CD4-positive, CD25-positive, alpha-beta regulatory T cell (primary cell): ENCODE results near the gene FGR. TPM values are rescaled to one million over a fixed set of nuclear protein-coding genes. Genes with fewer than 3 reads are reported as not detected.
A peak's percentile ranks its signal among the peaks of the same experiment; 100 is the strongest.

Experiments used
- ATAC-seq, 2 donors: fragments of 150-1000 bp; cut with Tn5 transposase; one replicate each; pipeline ENCODE4 v1.10.0; 2021; ENCODE audit warnings: low read depth in 2 of 2, moderate number of reproducible peaks in 2 of 2, moderate library complexity in 1 of 2
- DNase-seq, 3 donors: peaks; one replicate each; pipeline versions ENCODE4 v3.0.0 to v3.0.0-alpha.2; 2012 to 2022; ENCODE audit warnings: mixed read lengths in 1 of 3
- H3K27ac ChIP-seq: one replicate; pipeline ENCODE4 v1.7.0; 2013; ENCODE audit warnings: mild to moderate bottlenecking, low read length; ENCODE audit not compliant: insufficient read depth, poor library complexity, severe bottlenecking
- H3K27me3 ChIP-seq: one replicate; pipeline ENCODE4 v1.7.0; 2013; ENCODE audit warnings: low read length; ENCODE audit not compliant: control insufficient read depth, insufficient read depth
- H3K36me3 ChIP-seq: one replicate; pipeline ENCODE4 v1.7.0; 2013; ENCODE audit warnings: mild to moderate bottlenecking, low read length, moderate library complexity; ENCODE audit not compliant: control insufficient read depth, insufficient read depth
- H3K4me1 ChIP-seq: 2 replicates; pipeline ENCODE4 v1.7.0; 2013; ENCODE audit warnings: mild to moderate bottlenecking, low read length; ENCODE audit not compliant: insufficient read depth, control insufficient read depth, poor library complexity, severe bottlenecking
- H3K4me3 ChIP-seq: one replicate; pipeline ENCODE4 v1.7.0; 2013; ENCODE audit warnings: low read depth, mild to moderate bottlenecking, low read length, moderate library complexity
- H3K9me3 ChIP-seq, 2 experiments: 1 replicate in 1 of 2; 2 replicates in 1 of 2; pipeline ENCODE4 v1.7.0; 2013; ENCODE audit warnings: low read length in 2 of 2, mild to moderate bottlenecking in 1 of 2, moderate library complexity in 1 of 2; ENCODE audit not compliant: control insufficient read depth in 2 of 2
- H3K27ac Mint-ChIP-seq, 3 donors: one replicate each; pipeline ENCODE4 v1.8.0; 2020 to 2022; ENCODE audit warnings: mild to moderate bottlenecking in 3 of 3, mixed read lengths in 3 of 3, moderate library complexity in 2 of 3
- H3K27me3 Mint-ChIP-seq: one replicate; pipeline ENCODE4 v1.8.0; 2022; ENCODE audit warnings: mild to moderate bottlenecking, mixed read lengths
- H3K36me3 Mint-ChIP-seq: one replicate; pipeline ENCODE4 v1.8.0; 2020; ENCODE audit warnings: mixed read lengths
- H3K4me1 Mint-ChIP-seq, 4 donors: one replicate each; pipeline ENCODE4 v1.8.0; 2020 to 2022; ENCODE audit warnings: mixed read lengths in 4 of 4, mild to moderate bottlenecking in 1 of 4
- H3K4me3 Mint-ChIP-seq, 4 donors: one replicate each; pipeline ENCODE4 v1.8.0; 2020 to 2022; ENCODE audit warnings: mild to moderate bottlenecking in 4 of 4, mixed read lengths in 4 of 4, moderate library complexity in 3 of 4
- H3K9me3 Mint-ChIP-seq, 7 donors: one replicate each; pipeline ENCODE4 v1.8.0; 2020 to 2022; ENCODE audit warnings: mixed read lengths in 7 of 7, mild to moderate bottlenecking in 3 of 7, moderate library complexity in 2 of 7
- polyA plus RNA-seq, 4 donors: library from polyadenylated mRNA; unstranded; fragments of 300-500 nt; fragmentation: Illumina TruSeq; gene quantifications; one replicate each; pipeline ENCODE4 v1.2.3, GENCODE V29; 2021
- total RNA-seq: library from RNA; stranded (reverse); gene quantifications from one replicate; pipeline ENCODE4 v1.2.3, GENCODE V29; 2022

The FGR gene
- total and polyA plus RNA-seq, 5 donors from 2014 or later: 0.15 to 0.87 (median 0.25) TPM

DNA sequence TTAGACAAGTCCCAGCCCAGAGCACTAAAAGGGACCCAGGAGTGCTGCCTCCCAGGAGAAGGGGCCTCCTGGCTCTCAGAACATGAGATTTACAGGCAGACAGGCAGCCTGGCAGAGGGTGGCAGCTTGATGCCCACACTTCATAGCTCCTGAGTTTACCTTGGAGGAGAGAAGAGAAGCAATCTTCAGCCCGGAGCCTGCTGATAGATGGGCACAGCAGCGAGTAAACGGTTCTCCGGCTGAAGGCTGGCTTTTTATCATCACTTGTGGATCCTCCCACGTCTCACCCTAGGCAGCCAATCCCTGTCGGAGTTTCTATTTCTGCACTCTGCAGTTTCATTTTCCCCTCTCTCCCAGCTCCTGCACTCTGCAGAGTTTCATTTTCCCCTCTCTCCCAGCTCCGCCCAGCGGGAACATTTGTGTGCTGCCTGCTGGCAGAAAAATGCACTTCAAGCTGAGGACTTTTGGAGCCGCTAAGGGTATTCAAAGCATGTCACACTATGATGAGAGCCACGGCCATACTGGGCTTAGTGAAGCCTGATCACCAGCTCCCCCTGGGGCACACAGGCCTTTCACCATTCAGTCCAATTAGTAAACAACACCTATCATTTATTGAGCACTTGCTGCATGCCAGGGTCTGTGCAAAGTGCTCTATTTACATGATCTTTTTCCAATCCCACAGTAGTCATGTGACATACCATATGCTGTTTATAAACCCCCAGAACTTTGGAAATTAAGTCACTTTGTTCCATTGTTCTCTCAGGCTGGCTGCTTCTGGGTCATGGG is 37.2 kb upstream of the FGR start, which contains the start of gene IFI6:
Gene IFI6, minus strand, starts transcription at position 229 of the 786 bp plus-strand sequence. CDS start 2,878 bp downstream, outside the sequence.
- peak within 1 kb of the TSS; percentile 95 to 99 (median 98) for H3K27ac Mint-ChIP-seq
- DNase-seq: peak; percentile 76 to 92 (median 83)
- Histone ChIP-seq H3K27me3 (no peaks in the 10 kb centered on the region), H3K4me3 (peak within 1 kb of the TSS; percentile 95), H3K36me3 (no peaks in the 10 kb centered on the region), H3K9me3 (no peaks in the 10 kb centered on the region), H3K4me1 (peaks cover 38% of the 10 kb centered on the region), H3K27ac (peak within 1 kb of the TSS; percentile 87)
- peaks cover 5% of the 10 kb centered on the region for H3K27me3 Mint-ChIP-seq
- H3K4me1 Mint-ChIP-seq: peaks cover 0 to 45% (median 32%) of the 10 kb centered on the region in 4 donors
- H3K36me3 Mint-ChIP-seq: peaks cover 8% of the 10 kb centered on the region
- no peaks in the 10 kb centered on the region for H3K9me3 Mint-ChIP-seq
- H3K4me3 Mint-ChIP-seq: peak within 1 kb of the TSS; percentile 90 to 99 (median 96)
- ATAC-seq: peak; percentile 92 to 93

DNA sequence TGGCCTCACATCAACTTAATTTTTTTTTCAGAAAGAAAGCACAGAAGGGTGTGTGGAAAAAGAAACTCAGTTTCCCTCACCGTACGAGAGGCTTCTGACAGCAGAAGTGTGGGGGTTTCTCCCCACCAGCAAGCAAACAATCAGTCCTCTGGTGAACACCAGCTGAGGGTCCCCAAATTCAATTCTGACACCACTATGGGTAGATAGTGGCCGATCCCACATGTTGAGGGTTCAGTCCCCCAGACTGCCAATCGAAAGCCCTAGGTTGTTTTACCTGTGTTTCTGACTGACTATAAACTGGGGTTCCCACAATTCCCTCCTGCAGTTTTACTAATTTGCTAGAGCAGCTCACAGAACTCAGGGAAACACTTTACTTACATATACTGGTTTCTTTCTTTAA is 34.9 kb upstream of the FGR start:
- ATAC-seq: no peak
- peak overlapping the region; percentile 90 to 99 (median 96) for H3K4me3 Mint-ChIP-seq
- peaks cover 19% of the 10 kb centered on the region for H3K36me3 Mint-ChIP-seq
- H3K27ac Mint-ChIP-seq: peak overlapping the region in 2 of 3 donors; percentile 65 to 95
- peaks cover 8% of the 10 kb centered on the region for H3K27me3 Mint-ChIP-seq
- H3K4me1 Mint-ChIP-seq: peaks cover 0 to 49% (median 32%) of the 10 kb centered on the region in 4 donors
- Histone ChIP-seq H3K9me3 (no peaks in the 10 kb centered on the region), H3K4me3 (peak overlapping the region; percentile 83), H3K36me3 (peaks cover 3% of the 10 kb centered on the region), H3K27me3 (no peaks in the 10 kb centered on the region), H3K4me1 (peaks cover 38% of the 10 kb centered on the region), H3K27ac (peak overlapping the region; percentile 87)
- no peak for DNase-seq
- no peaks in the 10 kb centered on the region for H3K9me3 Mint-ChIP-seq

- Histone ChIP-seq H3K27ac (peak overlapping the region; percentile 25), H3K9me3 (no peaks in the 10 kb centered on the region), H3K4me1 (peaks cover 38% of the 10 kb centered on the region), H3K4me3 (peak overlapping the region; percentile 83), H3K36me3 (peaks cover 3% of the 10 kb centered on the region), H3K27me3 (no peaks in the 10 kb centered on the region)
- DNase-seq: peak; percentile 72 to 87 (median 82)
- H3K4me1 Mint-ChIP-seq: peaks cover 0 to 51% (median 32%) of the 10 kb centered on the region in 4 donors
- peak; percentile 33 to 36 for ATAC-seq
- peak overlapping the region; percentile 80 to 95 (median 93) for H3K27ac Mint-ChIP-seq
- H3K36me3 Mint-ChIP-seq: peaks cover 19% of the 10 kb centered on the region
- H3K4me3 Mint-ChIP-seq: peak overlapping the region; percentile 90 to 99 (median 96)
- H3K9me3 Mint-ChIP-seq: no peaks in the 10 kb centered on the region
- peaks cover 8% of the 10 kb centered on the region for H3K27me3 Mint-ChIP-seq
Measured at GRCh38 chr1:27668808-27669723, 34.1 kb upstream of the FGR start.

GRCh38 chr1:27668121-27668807 is 33.3 kb upstream of the FGR start:
- no peaks in the 10 kb centered on the region for H3K27me3 ChIP-seq
- H3K27ac Mint-ChIP-seq: no peak overlapping the region
- H3K9me3 Mint-ChIP-seq: no peaks in the 10 kb centered on the region
- peaks cover 8% of the 10 kb centered on the region for H3K27me3 Mint-ChIP-seq
- H3K36me3 ChIP-seq: peaks cover 3% of the 10 kb centered on the region
- H3K27ac ChIP-seq: no peak overlapping the region
- H3K4me3 Mint-ChIP-seq: no peak overlapping the region
- H3K36me3 Mint-ChIP-seq: peaks cover 19% of the 10 kb centered on the region
- no peak for DNase-seq
- no peak for ATAC-seq
- H3K4me1 Mint-ChIP-seq: peaks cover 2 to 54% (median 34%) of the 10 kb centered on the region in 4 donors
- H3K4me1 ChIP-seq: peaks cover 41% of the 10 kb centered on the region
- H3K9me3 ChIP-seq: no peaks in the 10 kb centered on the region
- H3K4me3 ChIP-seq: no peak overlapping the region

GRCh38 chr1:27666791-27667254 is 31.8 kb upstream of the FGR start:
- H3K36me3 Mint-ChIP-seq: peaks cover 19% of the 10 kb centered on the region
- no peak overlapping the region for H3K27ac ChIP-seq
- H3K9me3 Mint-ChIP-seq: no peaks in the 10 kb centered on the region
- peak overlapping the region in 1 of 4 donors; percentile 54 for H3K4me3 Mint-ChIP-seq
- peaks cover 6 to 58% (median 40%) of the 10 kb centered on the region in 4 donors for H3K4me1 Mint-ChIP-seq
- no peak for DNase-seq
- peak overlapping the region in 1 of 3 donors; percentile 78 for H3K27ac Mint-ChIP-seq
- H3K4me1 ChIP-seq: peaks cover 46% of the 10 kb centered on the region
- no peaks in the 10 kb centered on the region for H3K27me3 ChIP-seq
- H3K36me3 ChIP-seq: peaks cover 3% of the 10 kb centered on the region
- H3K27me3 Mint-ChIP-seq: peaks cover 8% of the 10 kb centered on the region
- no peak for ATAC-seq
- H3K4me3 ChIP-seq: no peak overlapping the region
- H3K9me3 ChIP-seq: no peaks in the 10 kb centered on the region

DNA sequence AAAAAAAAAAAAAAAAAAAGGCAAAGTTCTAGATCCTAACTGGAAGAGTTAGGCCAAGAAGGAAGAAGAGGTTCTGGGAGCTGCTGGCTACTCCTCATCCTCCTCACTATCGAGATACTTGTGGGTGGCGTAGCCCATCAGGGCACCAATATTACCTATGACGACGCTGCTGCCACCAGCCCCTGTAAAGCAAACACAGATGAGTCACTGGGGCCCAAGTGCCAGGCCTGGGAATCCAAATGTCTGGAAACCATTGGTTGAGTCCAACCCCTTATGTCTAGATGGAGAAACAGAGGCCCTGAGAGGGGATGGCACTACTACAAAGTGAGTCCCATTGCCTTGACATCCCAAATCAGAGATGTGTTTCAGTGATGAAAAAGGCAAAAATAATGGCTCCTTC is 31.3 kb upstream of the FGR start:
- peaks cover 46% of the 10 kb centered on the region for H3K4me1 ChIP-seq
- H3K36me3 Mint-ChIP-seq: peaks cover 19% of the 10 kb centered on the region
- H3K4me3 Mint-ChIP-seq: no peak overlapping the region
- DNase-seq (no peak), ATAC-seq (no peak)
- H3K27ac ChIP-seq: no peak overlapping the region
- H3K36me3 ChIP-seq: peaks cover 3% of the 10 kb centered on the region
- H3K4me3 ChIP-seq: no peak overlapping the region
- H3K27me3 ChIP-seq: no peaks in the 10 kb centered on the region
- peaks cover 9 to 58% (median 42%) of the 10 kb centered on the region in 4 donors for H3K4me1 Mint-ChIP-seq
- H3K27me3 Mint-ChIP-seq: peaks cover 8% of the 10 kb centered on the region
- no peaks in the 10 kb centered on the region for H3K9me3 Mint-ChIP-seq
- no peaks in the 10 kb centered on the region for H3K9me3 ChIP-seq
- peak overlapping the region in 1 of 3 donors; percentile 78 for H3K27ac Mint-ChIP-seq
